IPS-15b (cell line): ENCODE results near the gene ZHX3.

Source experiments
- H3K27me3 ChIP-seq: one replicate; pipeline ENCODE4 v1.6.1; 2013; ENCODE audit warnings: low read length; ENCODE audit not compliant: control insufficient read depth, insufficient read depth
- H3K36me3 ChIP-seq: one replicate; pipeline ENCODE4 v1.6.1; 2013; ENCODE audit warnings: low read length; ENCODE audit not compliant: control insufficient read depth, insufficient read depth
- H3K4me1 ChIP-seq: one replicate; pipeline ENCODE4 v1.6.1; 2013; ENCODE audit warnings: mild to moderate bottlenecking, low read length; ENCODE audit not compliant: control insufficient read depth, insufficient read depth
- H3K4me3 ChIP-seq: one replicate; pipeline ENCODE4 v1.5.1; 2013; ENCODE audit warnings: low read depth, low read length
- H3K9ac ChIP-seq: one replicate; pipeline ENCODE4 v1.6.1; 2013; ENCODE audit warnings: low read depth, mild to moderate bottlenecking, low read length
- H3K9me3 ChIP-seq: one replicate; pipeline ENCODE4 v1.6.1; 2013; ENCODE audit warnings: mild to moderate bottlenecking, low read length; ENCODE audit not compliant: control insufficient read depth, insufficient read depth

Gene ZHX3

DNA sequence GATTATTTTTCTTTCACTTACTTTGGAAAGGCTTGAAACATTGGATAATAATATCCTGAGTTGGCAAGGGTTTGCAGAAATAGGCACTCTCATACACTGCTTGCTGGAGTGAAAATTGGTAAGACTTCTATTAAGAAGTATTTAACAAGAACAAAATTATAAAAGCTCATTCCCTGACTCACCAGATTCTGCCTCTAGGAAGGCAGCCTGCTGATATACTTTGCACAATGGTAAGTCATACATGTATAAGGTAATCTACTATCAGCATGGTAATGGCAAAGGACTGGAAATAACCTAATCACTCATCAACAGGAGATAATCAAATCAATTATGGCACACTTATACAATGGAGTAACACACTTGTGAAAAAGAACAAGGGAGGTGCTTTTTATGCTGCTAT lies 94.4 kb downstream of the ZHX3 start:
- Histone ChIP-seq H3K36me3 (no peaks in the 10 kb centered on the region), H3K9ac (no peak overlapping the region), H3K27me3 (no peaks in the 10 kb centered on the region), H3K9me3 (no peaks in the 10 kb centered on the region), H3K4me3 (no peak overlapping the region), H3K4me1 (no peaks in the 10 kb centered on the region)

DNA sequence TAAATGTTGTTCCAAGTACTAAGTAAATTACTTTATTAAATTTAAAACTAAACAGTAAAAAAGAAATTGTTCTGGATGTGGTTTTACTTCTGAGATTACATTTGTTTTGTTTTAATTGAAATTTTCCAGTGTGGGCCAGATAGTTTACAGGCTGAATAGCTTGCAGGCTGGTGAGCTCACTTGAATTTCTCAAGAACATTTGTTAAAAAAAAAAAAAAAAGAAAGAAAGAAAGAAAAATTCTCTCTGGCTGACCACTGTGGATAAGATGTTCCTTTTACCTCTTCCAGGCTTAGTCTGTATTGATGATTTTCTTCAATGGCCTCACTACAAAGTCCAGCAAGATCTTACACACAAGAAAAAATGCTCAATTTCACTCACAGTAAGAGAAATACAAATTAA lies 94.8 kb downstream of the ZHX3 start:
- no peaks in the 10 kb centered on the region for H3K9me3 ChIP-seq
- no peaks in the 10 kb centered on the region for H3K27me3 ChIP-seq
- no peaks in the 10 kb centered on the region for H3K36me3 ChIP-seq
- H3K4me1 ChIP-seq: no peaks in the 10 kb centered on the region
- H3K9ac ChIP-seq: no peak overlapping the region
- no peak overlapping the region for H3K4me3 ChIP-seq

GRCh38 chr20:41222296-41222695 lies 95.2 kb downstream of the ZHX3 start:
- Histone ChIP-seq H3K9ac (no peak overlapping the region), H3K36me3 (no peaks in the 10 kb centered on the region), H3K4me1 (no peaks in the 10 kb centered on the region), H3K4me3 (no peak overlapping the region), H3K27me3 (no peaks in the 10 kb centered on the region), H3K9me3 (no peaks in the 10 kb centered on the region)

DNA sequence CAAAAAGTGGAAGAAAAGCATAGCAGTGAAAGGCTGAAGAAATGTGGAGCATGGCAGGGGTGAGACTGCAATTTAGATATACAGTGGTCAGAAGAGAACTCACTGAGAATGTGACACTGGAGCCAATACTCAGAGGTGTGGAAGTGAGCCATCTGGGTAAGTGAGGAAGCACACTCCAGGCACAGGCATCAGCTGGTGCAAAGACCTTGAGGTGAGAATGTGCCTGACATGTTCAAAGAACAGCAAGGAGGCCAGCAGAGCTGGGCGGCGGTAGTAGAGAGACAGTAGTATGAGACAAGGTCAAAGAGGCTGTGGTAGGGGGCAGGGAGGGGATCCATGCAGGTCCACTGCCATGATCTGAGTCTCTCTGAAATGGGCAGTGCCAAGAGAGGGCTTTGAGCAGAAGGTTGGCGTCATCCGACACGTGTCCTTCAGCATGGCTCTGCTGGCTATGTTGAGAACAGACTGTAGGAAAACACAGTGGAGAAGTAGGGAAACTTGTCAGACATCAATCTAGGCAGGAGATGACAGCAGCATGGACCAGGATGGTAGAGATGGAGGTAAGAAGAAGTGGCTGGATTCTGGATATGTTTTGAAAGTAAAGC lies 95.8 kb downstream of the ZHX3 start:
- H3K9ac ChIP-seq: no peak overlapping the region
- no peaks in the 10 kb centered on the region for H3K4me1 ChIP-seq
- H3K9me3 ChIP-seq: no peaks in the 10 kb centered on the region
- no peaks in the 10 kb centered on the region for H3K36me3 ChIP-seq
- no peak overlapping the region for H3K4me3 ChIP-seq
- no peaks in the 10 kb centered on the region for H3K27me3 ChIP-seq

DNA sequence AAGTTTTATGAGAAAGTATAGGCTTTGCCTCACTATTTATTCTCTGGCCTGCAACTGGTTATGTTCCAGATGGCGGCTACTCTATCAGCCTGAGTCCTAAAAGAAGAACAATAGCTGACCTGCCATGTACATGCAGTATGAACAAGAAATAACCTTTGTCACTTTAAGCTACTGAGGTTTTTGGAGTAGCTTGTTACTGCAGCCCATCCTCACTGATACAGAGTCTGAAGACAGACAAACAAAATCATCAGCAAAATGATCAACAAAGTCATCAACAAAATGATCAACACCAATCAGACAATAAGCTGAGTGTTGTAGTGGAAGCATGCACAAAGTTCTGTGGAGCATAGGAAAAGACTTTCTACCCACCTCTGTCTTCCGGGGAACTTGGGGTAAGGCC lies 97.7 kb downstream of the ZHX3 start:
- Histone ChIP-seq H3K27me3 (no peaks in the 10 kb centered on the region), H3K9me3 (no peaks in the 10 kb centered on the region), H3K4me3 (no peak overlapping the region), H3K36me3 (no peaks in the 10 kb centered on the region), H3K4me1 (no peaks in the 10 kb centered on the region), H3K9ac (no peak overlapping the region)

DNA sequence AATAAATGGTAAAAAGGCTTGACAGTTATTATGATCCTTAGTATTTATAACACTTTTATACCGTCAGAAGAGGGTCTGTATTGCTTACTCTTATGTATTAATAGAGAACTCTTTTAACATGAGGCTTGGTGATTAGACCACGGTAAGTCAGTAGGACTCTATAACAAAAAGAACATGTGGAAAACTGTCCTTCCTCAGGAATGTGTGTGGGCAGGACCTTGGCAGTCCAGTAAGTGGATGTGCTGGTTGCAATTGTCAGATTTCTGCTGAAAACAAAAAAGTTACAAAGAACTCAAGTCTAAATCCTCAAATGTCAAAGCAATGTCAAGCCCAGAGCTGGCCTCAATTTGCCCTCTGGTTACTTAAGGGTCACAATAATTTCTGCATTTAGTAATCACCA lies 99.1 kb downstream of the ZHX3 start:
- Histone ChIP-seq H3K4me1 (no peaks in the 10 kb centered on the region), H3K9me3 (no peaks in the 10 kb centered on the region), H3K4me3 (no peak overlapping the region), H3K27me3 (no peaks in the 10 kb centered on the region), H3K9ac (no peak overlapping the region), H3K36me3 (no peaks in the 10 kb centered on the region)

DNA sequence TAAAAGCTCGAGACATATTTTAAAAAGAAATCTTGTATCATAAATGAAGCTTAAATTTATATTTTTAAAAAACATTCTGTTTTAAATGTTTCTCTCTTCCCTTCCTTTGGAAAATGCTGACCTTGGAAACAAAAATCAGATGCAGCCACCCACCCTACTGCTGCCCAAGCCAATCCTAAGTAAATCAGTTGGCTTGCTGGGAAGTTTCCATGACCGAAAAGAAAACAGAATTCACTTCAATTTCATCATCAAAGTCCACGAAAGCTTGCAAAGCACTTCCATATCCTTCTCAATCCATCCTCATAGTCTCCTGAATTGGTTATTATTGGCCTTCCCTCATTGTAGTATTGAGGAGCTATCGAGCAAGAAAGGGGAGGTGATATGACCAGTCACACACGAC lies 100.1 kb downstream of the ZHX3 start:
- Histone ChIP-seq H3K27me3 (no peaks in the 10 kb centered on the region), H3K9me3 (no peaks in the 10 kb centered on the region), H3K4me3 (no peak overlapping the region), H3K4me1 (no peaks in the 10 kb centered on the region), H3K9ac (no peak overlapping the region), H3K36me3 (no peaks in the 10 kb centered on the region)

DNA sequence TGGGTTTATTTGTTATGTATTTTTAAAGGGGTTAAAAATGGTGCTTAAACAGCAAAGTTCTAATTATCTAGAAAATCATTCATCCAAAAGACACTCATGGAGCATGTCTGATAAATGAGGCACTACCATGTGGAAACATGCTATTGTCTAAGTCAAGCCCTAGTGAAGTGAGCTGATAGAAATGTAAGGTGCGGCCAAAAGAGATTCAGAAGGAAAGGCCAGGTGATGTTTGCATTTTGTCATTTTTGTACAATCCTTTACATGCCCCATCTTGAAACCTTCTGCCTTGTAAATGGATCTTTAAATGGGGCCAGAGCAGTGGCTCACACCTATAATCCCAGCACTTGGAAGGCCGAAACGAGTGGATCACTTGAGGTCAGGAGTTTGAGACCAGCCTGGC lies 102.9 kb downstream of the ZHX3 start:
- Histone ChIP-seq H3K9ac (no peak overlapping the region), H3K9me3 (no peaks in the 10 kb centered on the region), H3K36me3 (no peaks in the 10 kb centered on the region)

GRCh38 chr20:41214202-41214601 lies 103.3 kb downstream of the ZHX3 start:
- no peaks in the 10 kb centered on the region for H3K4me1 ChIP-seq
- no peak overlapping the region for H3K9ac ChIP-seq
- no peaks in the 10 kb centered on the region for H3K9me3 ChIP-seq
- H3K27me3 ChIP-seq: no peaks in the 10 kb centered on the region
- H3K4me3 ChIP-seq: no peak overlapping the region
- H3K36me3 ChIP-seq: no peaks in the 10 kb centered on the region

More for the DNA sequence above, 102.9 kb downstream of the ZHX3 start:
- H3K4me3 ChIP-seq: no peak overlapping the region
- H3K4me1 ChIP-seq: no peaks in the 10 kb centered on the region
- H3K27me3 ChIP-seq: no peaks in the 10 kb centered on the region

GRCh38 chr20:41213150-41213820 lies 104.2 kb downstream of the ZHX3 start:
- no peaks in the 10 kb centered on the region for H3K27me3 ChIP-seq
- no peaks in the 10 kb centered on the region for H3K4me1 ChIP-seq
- H3K9ac ChIP-seq: no peak overlapping the region
- no peak overlapping the region for H3K4me3 ChIP-seq
- H3K9me3 ChIP-seq: no peaks in the 10 kb centered on the region
- H3K36me3 ChIP-seq: no peaks in the 10 kb centered on the region

GRCh38 chr20:41205313-41205712 lies 112.2 kb downstream of the ZHX3 start:
- no peaks in the 10 kb centered on the region for H3K9me3 ChIP-seq
- H3K4me1 ChIP-seq: no peaks in the 10 kb centered on the region
- no peak overlapping the region for H3K4me3 ChIP-seq
- no peaks in the 10 kb centered on the region for H3K27me3 ChIP-seq
- H3K36me3 ChIP-seq: no peaks in the 10 kb centered on the region
- no peak overlapping the region for H3K9ac ChIP-seq
